A549 (cell line): Measurements from ENCODE around the gene ZNF273. TPM values are rescaled to one million over a fixed set of nuclear protein-coding genes. Genes with fewer than 3 reads are reported as not detected.

Experiments used
- ATAC-seq, 2 experiments: fragments of 200-7000 bp in 1 of 2; fragments of >200 bp in 1 of 2; cut with Nextera tagmentation in 1 of 2; cut with Tn5 transposase in 1 of 2; 3 replicates each; pipeline versions ENCODE4 v1.8.0 to v1.9.1; 2018 to 2020; ENCODE audit warnings: mild to moderate bottlenecking in 1 of 2, moderate library complexity in 1 of 2
- CTCF ChIA-PET: fragments of 300-600 bp; sonication (Branson Sonifier 250); formaldehyde crosslinking; extraction: SDS; loops from one replicate; lab custom pipeline; 2021; ENCODE audit warnings: antibody characterized with exemption, inconsistent platforms; lab: Yijun Ruan, JAX
- POLR2A ChIA-PET: fragments of 350-600 bp; formaldehyde crosslinking; extraction: SDS; loops from one replicate; lab custom pipeline; 2021; ENCODE audit warnings: antibody characterized with exemption, inconsistent platforms; lab: Yijun Ruan, JAX
- DNase-seq, 2 experiments: peaks; one replicate each; pipeline versions ENCODE4 v3.0.0 to v3.0.0-alpha.2; 2011 to 2016; ENCODE audit warnings: low read depth in 1 of 2, low spot score in 1 of 2
- FAIRE-seq: peaks from 2 replicates; lab custom pipeline; 2011; peaks lifted over from hg19 to GRCh38; lab: Jason Lieb, UNC
- H3K27ac ChIP-seq, 2 experiments: fragments of >200 bp; sonication (Bioruptor Twin); formaldehyde crosslinking; 3 replicates each; pipeline ENCODE4 v1.5.1; 2016 to 2017
- H3K4me1 ChIP-seq: fragments of >200 bp; sonication (Bioruptor Twin); formaldehyde crosslinking; 3 replicates; pipeline ENCODE4 v1.6.1; 2016
- H3K4me2 ChIP-seq: fragments of >200 bp; sonication (Bioruptor Twin); formaldehyde crosslinking; 3 replicates; pipeline ENCODE4 v1.6.1; 2016
- H3K4me3 ChIP-seq: fragments of >200 bp; sonication (Bioruptor Twin); formaldehyde crosslinking; 3 replicates; pipeline ENCODE4 v1.5.1; 2016
- H3K9me3 ChIP-seq: fragments of >200 bp; sonication (Bioruptor Twin); formaldehyde crosslinking; 3 replicates; pipeline ENCODE4 v1.6.1; 2016
- E2F6 ChIP-seq: IDR thresholded peaks from 2 replicates; pipeline ENCODE4 v1.6.1; 2012; ENCODE audit warnings: low read depth, borderline replicate concordance
- EP300 ChIP-seq, 2 experiments: fragments of >200 bp; sonication (Bioruptor Twin); formaldehyde crosslinking; IDR thresholded peaks; 2 replicates in 1 of 2; 3 replicates in 1 of 2; pipeline ENCODE4 v1.6.1; 2016 to 2017
- ESRRA ChIP-seq: fragments of 150-350 bp; IDR thresholded peaks from 2 replicates; pipeline ENCODE4 v1.6.1; 2014; ENCODE audit warnings: mild to moderate bottlenecking, low read length, borderline replicate concordance
- HDAC2 ChIP-seq: fragments of 200-600 bp; sonication (generic); IDR thresholded peaks from 2 replicates; pipeline ENCODE4 v1.6.1; 2016
- HOXA7 ChIP-seq: fragments of 250-450 bp; sonication (Bioruptor Pico); IDR thresholded peaks from 2 replicates; pipeline ENCODE4 v1.5.0; 2020; ENCODE audit warnings: mild to moderate bottlenecking, moderate library complexity
- HOXB5 ChIP-seq: fragments of 250-450 bp; sonication (Bioruptor Pico); IDR thresholded peaks from 2 replicates; pipeline ENCODE4 v1.5.0; 2020; ENCODE audit warnings: mild to moderate bottlenecking, moderate library complexity
- KDM5A ChIP-seq: fragments of 200-600 bp; sonication (generic); IDR thresholded peaks from 2 replicates; pipeline ENCODE4 v1.6.1; 2016; ENCODE audit warnings: antibody characterized with exemption, mild to moderate bottlenecking
- MAFK ChIP-seq: fragments of 450-650 bp; IDR thresholded peaks from 2 replicates; pipeline ENCODE4 v1.6.1; 2014; ENCODE audit not compliant: partially characterized antibody
- MYC ChIP-seq: IDR thresholded peaks from 2 replicates; pipeline ENCODE4 v1.6.1; 2012; ENCODE audit warnings: mild to moderate bottlenecking, inconsistent platforms, low read length, improper control_type of control experiment, borderline replicate concordance
- NR3C1 ChIP-seq: fragments of >200 bp; sonication (Bioruptor Twin); formaldehyde crosslinking; IDR thresholded peaks from 3 replicates; pipeline ENCODE4 v1.6.1; 2017
- POLR2A ChIP-seq: IDR thresholded peaks from 2 replicates; pipeline ENCODE4 v1.6.1; 2012; ENCODE audit warnings: mild to moderate bottlenecking, low read length
- POLR2AphosphoS2 ChIP-seq: conservative IDR thresholded peaks from 2 replicates; pipeline ENCODE4 v1.6.1; 2012; ENCODE audit warnings: low read length, improper control_type of control experiment, inconsistent platforms
- RAD21 ChIP-seq, 2 experiments: fragments of >200 bp in 1 of 2; sonication (Bioruptor Twin) in 1 of 2; formaldehyde crosslinking in 1 of 2; IDR thresholded peaks in 1 of 2; conservative IDR thresholded peaks in 1 of 2; 2 replicates in 1 of 2; 3 replicates in 1 of 2; pipeline ENCODE4 v1.6.1; 2012 to 2018; ENCODE audit warnings: inconsistent platforms in 1 of 2
- RCOR1 ChIP-seq: fragments of 150-350 bp; IDR thresholded peaks from 2 replicates; pipeline ENCODE4 v1.6.1; 2014; ENCODE audit warnings: antibody characterized with exemption, low read length, low read depth
- REST ChIP-seq: fragments of 200-600 bp; sonication (generic); IDR thresholded peaks from 2 replicates; pipeline ENCODE4 v1.6.1; 2016; ENCODE audit warnings: antibody characterized with exemption, mild to moderate bottlenecking, moderate library complexity
- RNF2 ChIP-seq: fragments of 200-600 bp; sonication (generic); IDR thresholded peaks from 2 replicates; pipeline ENCODE4 v1.6.1; 2016; ENCODE audit warnings: low read depth, mild to moderate bottlenecking, antibody characterized with exemption, moderate library complexity, borderline replicate concordance
- ZNF302 ChIP-seq: fragments of 250-450 bp; sonication (Bioruptor Pico); IDR thresholded peaks from 2 replicates; pipeline ENCODE4 v1.9.0; 2021; ENCODE audit warnings: inconsistent platforms, mild to moderate bottlenecking, moderate library complexity
- ZSCAN20 ChIP-seq: fragments of 250-450 bp; sonication (Bioruptor Pico); IDR thresholded peaks from 2 replicates; pipeline ENCODE4 v1.8.0; 2022; ENCODE audit warnings: mild to moderate bottlenecking, moderate library complexity
- WGBS: methylation state at CpG from one replicate; pipeline ENCODE4 v1.1.6; 2017; ENCODE audit errors: missing lambda C conversion rate; 5-methylcytosine and 5-hydroxymethylcytosine counted together
- polyA plus RNA-seq, 4 experiments: library from polyadenylated mRNA; depleted of rRNA in 3 of 4; stranded (reverse); fragments of >200 nt; fragmentation: RNase III in 1 of 4; extraction: RNeasy Plus Mini Kit Qiagen cat#74134 plus additional on column Dnase treatment in 1 of 4; gene quantifications; 2 replicates in 3 of 4; 3 replicates in 1 of 4; pipeline ENCODE4 v1.2.3, GENCODE V29; 2011 to 2017
- TF ChIP-seq, protein P1 (sequence below): fragments of >200 bp; sonication (Bioruptor Twin); formaldehyde crosslinking; IDR thresholded peaks from 2 replicates; pipeline ENCODE4 v1.6.1; 2016
- TF ChIP-seq, protein P2 (sequence below): fragments of 450-650 bp; IDR thresholded peaks from 2 replicates; pipeline ENCODE4 v1.6.1; 2014; ENCODE audit warnings: antibody characterized with exemption

ZNF273 gene
- polyA plus RNA-seq, 2 of the 4 experiments (the other 2 are of a cell fraction): 3.1 to 5.2 TPM

- TF ChIP-seq E2F6: peak; percentile 65; the same call in 1 of the 2 replicates
Observed at GRCh38 chr7:64902806-64903721, at the start of gene ZNF273 (continued).

DNA sequence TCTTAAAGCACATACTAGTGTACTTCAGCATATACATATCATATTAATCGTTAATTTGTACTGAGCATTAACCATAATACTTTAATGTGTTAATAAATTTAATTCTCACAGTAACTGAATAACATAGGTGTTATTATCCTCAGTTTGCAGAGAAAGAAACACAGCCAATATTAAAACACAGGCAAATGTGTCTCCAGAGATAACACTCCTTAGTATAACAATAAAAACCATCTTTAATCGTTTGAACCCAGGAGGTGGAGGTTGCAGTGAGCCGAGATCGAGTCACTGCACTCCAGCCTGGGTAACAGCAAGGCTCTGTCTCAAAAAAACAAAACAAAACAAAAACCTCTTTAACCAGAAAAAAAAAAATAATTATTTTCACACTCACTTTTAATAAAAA lies 49.4 kb upstream of the ZNF273 start:
- Histone ChIP-seq H3K27ac (no peak overlapping the region), H3K4me1 (no peaks in the 10 kb centered on the region), H3K4me3 (no peak overlapping the region), H3K4me2 (no peak overlapping the region), H3K9me3 (no peaks in the 10 kb centered on the region; the same call in 1 of the 3 replicates)
- FAIRE-seq (no peak), DNase-seq (no peak), ATAC-seq (no peak)
- WGBS: 2% methylated on average over 4 of the region's 4 CpGs
- TF ChIP-seq RCOR1: no peak
- TF ChIP-seq, protein P1, sequence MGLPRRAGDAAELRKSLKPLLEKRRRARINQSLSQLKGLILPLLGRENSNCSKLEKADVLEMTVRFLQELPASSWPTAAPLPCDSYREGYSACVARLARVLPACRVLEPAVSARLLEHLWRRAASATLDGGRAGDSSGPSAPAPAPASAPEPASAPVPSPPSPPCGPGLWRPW: no peak
- ChIA-PET CTCF (no interaction called here), POLR2A (no interaction called here)

DNA sequence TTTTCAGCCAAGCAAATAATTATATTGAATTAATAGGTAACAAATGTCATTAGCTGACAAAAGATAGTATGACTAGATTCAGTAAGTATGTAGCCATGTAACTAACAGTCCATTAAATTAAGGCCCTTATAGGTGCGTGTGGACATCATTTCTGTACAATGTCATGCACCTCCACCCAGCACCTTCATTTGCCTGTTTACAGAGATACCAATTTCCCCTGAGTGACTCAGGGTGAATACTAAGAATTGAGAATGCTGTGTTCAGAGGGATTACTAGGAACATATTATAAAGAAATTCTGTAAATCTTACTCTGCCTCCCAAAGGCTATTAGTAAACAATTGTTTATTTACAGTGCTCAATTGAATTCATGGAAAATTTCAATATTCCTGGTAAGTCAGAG lies 48.1 kb upstream of the ZNF273 start:
- H3K4me2 ChIP-seq: no peak overlapping the region
- H3K9me3 ChIP-seq: no peaks in the 10 kb centered on the region; the same call in 2 of the 3 replicates
- FAIRE-seq (no peak), DNase-seq (no peak), ATAC-seq (no peak)
- WGBS: 3% methylated on average over 1 of the region's 1 CpG
- ChIA-PET POLR2A (no interaction called here), CTCF (no interaction called here)
- TF ChIP-seq POLR2AphosphoS2: no peak
- no peak for TF ChIP-seq ESRRA
- TF ChIP-seq, protein P2, sequence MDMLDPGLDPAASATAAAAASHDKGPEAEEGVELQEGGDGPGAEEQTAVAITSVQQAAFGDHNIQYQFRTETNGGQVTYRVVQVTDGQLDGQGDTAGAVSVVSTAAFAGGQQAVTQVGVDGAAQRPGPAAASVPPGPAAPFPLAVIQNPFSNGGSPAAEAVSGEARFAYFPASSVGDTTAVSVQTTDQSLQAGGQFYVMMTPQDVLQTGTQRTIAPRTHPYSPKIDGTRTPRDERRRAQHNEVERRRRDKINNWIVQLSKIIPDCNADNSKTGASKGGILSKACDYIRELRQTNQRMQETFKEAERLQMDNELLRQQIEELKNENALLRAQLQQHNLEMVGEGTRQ: no peak
- no peak for TF ChIP-seq E2F6
- TF ChIP-seq HOXA7 (CRISPR knock-in tag): no peak
- TF ChIP-seq, protein P1: no peak
- TF ChIP-seq RNF2: no peak
- no peak for TF ChIP-seq KDM5A
- TF ChIP-seq MYC: no peak
- TF ChIP-seq HDAC2: no peak
- no peak for TF ChIP-seq MAFK
- no peak for TF ChIP-seq ZSCAN20 (CRISPR knock-in tag)
- no peak for TF ChIP-seq POLR2A
- TF ChIP-seq EP300 (IDR thresholded peaks at IDR 0.05): no peak
- no peak for TF ChIP-seq NR3C1
- TF ChIP-seq HOXB5 (CRISPR knock-in tag): no peak
- TF ChIP-seq ZNF302 (CRISPR knock-in tag): no peak
- no peak for TF ChIP-seq REST
- TF ChIP-seq RAD21 (conservative IDR thresholded peaks at IDR 0.05 in 1 of 2, IDR thresholded peaks at IDR 0.05 in 1 of 2): no peak
- no peak overlapping the region for H3K4me3 ChIP-seq
- H3K27ac ChIP-seq: no peak overlapping the region
- no peaks in the 10 kb centered on the region for H3K4me1 ChIP-seq
